Kidney epithelial cell (primary cell): ENCODE results near the gene ERP44. TPM values are rescaled to one million over a fixed set of nuclear protein-coding genes. Genes with fewer than 3 reads are reported as not detected.
A peak's percentile ranks its signal among the peaks of the same experiment; 100 is the strongest.

Experiments
- DNase-seq: peaks from one replicate; pipeline ENCODE4 v3.0.0-alpha.2; 2010; ENCODE audit warnings: low read depth
- H3K27me3 ChIP-seq: 2 replicates; pipeline ENCODE4 v1.6.0; 2011; ENCODE audit warnings: low read length; ENCODE audit not compliant: control insufficient read depth, insufficient read depth
- H3K36me3 ChIP-seq: 2 replicates; pipeline ENCODE4 v1.5.1; 2011; ENCODE audit warnings: low read length; ENCODE audit not compliant: control insufficient read depth, insufficient read depth
- H3K4me3 ChIP-seq: 2 replicates; pipeline ENCODE4 v1.5.1; 2011; ENCODE audit warnings: low read depth, mild to moderate bottlenecking, control low read depth, low read length
- CTCF ChIP-seq: IDR thresholded peaks from 2 replicates; pipeline ENCODE4 v1.5.1; 2011; ENCODE audit warnings: mild to moderate bottlenecking, moderate library complexity, low read length, control low read depth, inconsistent platforms; ENCODE audit not compliant: insufficient read depth, poor library complexity, severe bottlenecking
- total RNA-seq: library from RNA; depleted of rRNA; stranded (reverse); fragments of >200 nt; gene quantifications from 2 replicates; pipeline ENCODE4 v1.2.3, GENCODE V29; 2015

ERP44 gene
- total RNA-seq, 1 donor from 2014 or later: 22.3 TPM

- no peak for TF ChIP-seq CTCF
- Histone ChIP-seq H3K4me3 (no peak overlapping the region), H3K27me3 (no peaks in the 10 kb centered on the region), H3K36me3 (no peaks in the 10 kb centered on the region)
- no peak for DNase-seq
Measured at GRCh38 chr9:100029251-100029650, 69.5 kb downstream of the ERP44 start.

- H3K27me3 ChIP-seq: no peaks in the 10 kb centered on the region
- no peaks in the 10 kb centered on the region for H3K36me3 ChIP-seq
- DNase-seq: peak; percentile 44
- no peak overlapping the region for H3K4me3 ChIP-seq
- peak; percentile 96 for TF ChIP-seq CTCF
Measured at GRCh38 chr9:100028201-100028784, 70.5 kb downstream of the ERP44 start.

GRCh38 chr9:100027543-100027942 lies 71.3 kb downstream of the ERP44 start:
- H3K27me3 ChIP-seq: no peaks in the 10 kb centered on the region
- H3K36me3 ChIP-seq: no peaks in the 10 kb centered on the region
- no peak for TF ChIP-seq CTCF
- no peak overlapping the region for H3K4me3 ChIP-seq
- DNase-seq: no peak

GRCh38 chr9:100021931-100022330 lies 76.9 kb downstream of the ERP44 start:
- Histone ChIP-seq H3K4me3 (no peak overlapping the region), H3K27me3 (no peaks in the 10 kb centered on the region), H3K36me3 (no peaks in the 10 kb centered on the region)
- no peak for DNase-seq
- TF ChIP-seq CTCF: no peak

- no peak for TF ChIP-seq CTCF
- Histone ChIP-seq H3K4me3 (no peak overlapping the region), H3K27me3 (no peaks in the 10 kb centered on the region), H3K36me3 (no peaks in the 10 kb centered on the region)
- no peak for DNase-seq
Measured at GRCh38 chr9:100020121-100020795, 78.5 kb downstream of the ERP44 start.

- no peak for TF ChIP-seq CTCF
- no peak for DNase-seq
- Histone ChIP-seq H3K4me3 (no peak overlapping the region), H3K27me3 (no peaks in the 10 kb centered on the region), H3K36me3 (no peaks in the 10 kb centered on the region)
Measured at GRCh38 chr9:100019541-100019940, 79.3 kb downstream of the ERP44 start.
